GM12801 (cell line): ENCODE results near the gene MADCAM1.

Source experiments
- TF ChIP-seq, protein P1 (sequence below): IDR thresholded peaks from one replicate; pipeline ENCODE4 v1.5.1; 2011; ENCODE audit warnings: control low read depth; ENCODE audit not compliant: insufficient read length; ENCODE audit errors: extremely low read depth

The MADCAM1 gene

DNA sequence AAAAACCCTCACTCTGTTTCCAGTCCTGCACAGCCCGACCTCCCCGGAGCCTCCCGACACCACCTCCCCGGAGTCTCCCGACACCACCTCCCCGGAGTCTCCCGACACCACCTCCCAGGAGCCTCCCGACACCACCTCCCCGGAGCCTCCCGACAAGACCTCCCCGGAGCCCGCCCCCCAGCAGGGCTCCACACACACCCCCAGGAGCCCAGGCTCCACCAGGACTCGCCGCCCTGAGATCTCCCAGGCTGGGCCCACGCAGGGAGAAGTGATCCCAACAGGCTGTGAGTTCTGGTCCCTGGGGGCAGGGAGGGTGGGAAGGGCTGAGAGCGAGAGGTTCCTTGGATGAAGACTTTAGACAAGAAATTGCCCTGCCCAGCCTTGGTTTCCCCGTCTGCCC is 5.4 kb downstream of the MADCAM1 start:
- TF ChIP-seq, protein P1, sequence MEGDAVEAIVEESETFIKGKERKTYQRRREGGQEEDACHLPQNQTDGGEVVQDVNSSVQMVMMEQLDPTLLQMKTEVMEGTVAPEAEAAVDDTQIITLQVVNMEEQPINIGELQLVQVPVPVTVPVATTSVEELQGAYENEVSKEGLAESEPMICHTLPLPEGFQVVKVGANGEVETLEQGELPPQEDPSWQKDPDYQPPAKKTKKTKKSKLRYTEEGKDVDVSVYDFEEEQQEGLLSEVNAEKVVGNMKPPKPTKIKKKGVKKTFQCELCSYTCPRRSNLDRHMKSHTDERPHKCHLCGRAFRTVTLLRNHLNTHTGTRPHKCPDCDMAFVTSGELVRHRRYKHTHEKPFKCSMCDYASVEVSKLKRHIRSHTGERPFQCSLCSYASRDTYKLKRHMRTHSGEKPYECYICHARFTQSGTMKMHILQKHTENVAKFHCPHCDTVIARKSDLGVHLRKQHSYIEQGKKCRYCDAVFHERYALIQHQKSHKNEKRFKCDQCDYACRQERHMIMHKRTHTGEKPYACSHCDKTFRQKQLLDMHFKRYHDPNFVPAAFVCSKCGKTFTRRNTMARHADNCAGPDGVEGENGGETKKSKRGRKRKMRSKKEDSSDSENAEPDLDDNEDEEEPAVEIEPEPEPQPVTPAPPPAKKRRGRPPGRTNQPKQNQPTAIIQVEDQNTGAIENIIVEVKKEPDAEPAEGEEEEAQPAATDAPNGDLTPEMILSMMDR = no peak

DNA sequence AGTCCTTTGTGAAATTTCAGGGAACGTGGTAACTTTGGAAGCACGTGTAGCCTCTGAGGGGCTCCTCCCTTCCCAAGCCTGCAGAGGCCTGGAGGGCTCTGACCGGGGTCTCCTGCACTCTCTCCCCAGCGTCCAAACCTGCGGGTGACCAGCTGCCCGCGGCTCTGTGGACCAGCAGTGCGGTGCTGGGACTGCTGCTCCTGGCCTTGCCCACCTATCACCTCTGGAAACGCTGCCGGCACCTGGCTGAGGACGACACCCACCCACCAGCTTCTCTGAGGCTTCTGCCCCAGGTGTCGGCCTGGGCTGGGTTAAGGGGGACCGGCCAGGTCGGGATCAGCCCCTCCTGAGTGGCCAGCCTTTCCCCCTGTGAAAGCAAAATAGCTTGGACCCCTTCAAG is 8.3 kb downstream of the MADCAM1 start:
- TF ChIP-seq, protein P1 = no peak

DNA sequence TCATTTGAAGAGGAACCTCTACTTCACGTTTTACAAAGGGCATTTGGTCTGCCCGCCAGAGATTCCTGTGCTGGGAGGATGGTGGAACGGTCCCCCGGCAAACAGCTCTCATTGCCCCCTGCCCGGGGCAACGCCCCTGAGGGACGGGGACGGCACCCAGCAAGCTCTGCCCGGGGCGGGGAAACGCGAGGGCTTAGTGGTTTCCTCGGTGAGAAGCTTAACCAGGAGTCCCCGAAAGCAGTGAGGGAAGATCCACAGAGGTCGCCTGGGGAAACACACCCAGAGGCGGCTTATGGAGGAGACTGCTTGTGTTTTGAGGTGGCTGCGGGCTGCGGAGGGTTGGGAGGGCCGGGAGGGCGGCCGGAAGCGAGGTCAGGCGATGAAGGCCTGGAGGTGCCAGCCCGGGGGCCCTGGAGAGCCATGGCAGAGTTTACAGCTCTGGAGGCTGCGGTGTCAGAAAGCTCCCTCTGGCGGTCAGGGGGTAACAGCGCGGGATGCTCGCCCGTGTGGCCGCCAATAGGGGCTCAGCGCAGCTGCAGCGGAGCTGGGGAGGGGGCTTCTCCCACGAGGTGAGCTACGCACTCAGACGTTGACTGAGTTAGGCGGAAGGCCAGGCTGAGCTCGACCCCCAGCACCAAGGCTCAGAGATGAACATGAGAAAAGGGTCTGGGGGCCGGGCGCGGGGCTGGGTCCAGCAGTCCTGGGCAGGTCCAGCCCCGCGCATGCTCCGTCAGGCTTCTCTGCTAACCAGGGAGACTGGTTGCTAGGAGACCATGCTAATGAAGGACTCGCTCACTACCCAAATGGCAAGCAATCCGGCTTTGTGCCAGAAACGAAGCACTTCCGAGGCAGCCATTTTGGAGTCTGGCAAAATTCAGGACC is 10.4 kb downstream of the MADCAM1 start:
- TF ChIP-seq, protein P1 = no peak

DNA sequence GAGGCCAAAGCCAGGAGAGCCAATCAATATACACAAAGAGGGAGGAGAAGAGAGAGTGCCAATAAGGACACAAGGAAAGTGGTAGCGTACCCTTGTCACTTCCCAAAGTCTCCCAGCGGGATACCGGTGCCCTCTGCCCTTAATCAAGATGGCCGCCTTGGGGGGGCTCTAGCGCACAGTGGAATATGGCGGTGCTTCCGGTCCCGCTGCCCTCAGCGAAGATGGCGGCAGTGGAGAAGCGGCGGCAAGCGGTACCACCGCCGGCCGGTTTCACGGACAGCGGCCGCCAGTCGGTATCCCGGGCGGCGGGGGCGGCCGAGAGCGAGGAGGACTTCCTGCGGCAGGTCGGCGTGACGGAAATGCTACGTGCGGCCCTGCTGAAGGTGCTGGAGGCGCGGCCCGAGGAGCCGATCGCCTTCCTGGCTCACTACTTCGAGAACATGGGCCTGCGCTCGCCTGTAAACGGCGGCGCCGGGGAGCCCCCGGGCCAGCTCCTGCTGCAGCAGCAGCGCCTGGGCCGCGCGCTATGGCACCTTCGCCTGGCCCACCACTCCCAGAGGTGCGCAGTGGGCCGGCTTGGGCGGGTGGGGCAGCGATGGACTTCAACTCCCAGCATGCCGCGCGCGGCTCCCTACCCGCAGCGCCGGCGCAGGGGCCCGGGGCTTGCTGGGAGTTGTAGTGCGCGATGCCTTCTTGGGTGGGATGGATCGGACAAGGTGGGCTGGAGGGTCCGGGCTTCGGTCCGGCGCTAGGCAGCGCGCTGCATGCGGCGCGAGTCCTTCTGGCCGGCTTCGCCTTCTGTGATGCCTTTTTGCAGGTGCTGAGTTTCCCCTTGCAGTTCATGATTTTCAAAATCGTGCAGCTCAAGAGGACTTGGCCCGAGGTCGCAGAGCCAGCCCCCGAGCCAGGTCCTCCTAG is 11.3 kb downstream of the MADCAM1 start, which contains the start of gene TPGS1:
TPGS1 (plus strand) TSS at position 212 of the 918 bp plus-strand sequence; CDS start at position 222, 10 bp downstream.
- TF ChIP-seq, protein P1 = no peak

DNA sequence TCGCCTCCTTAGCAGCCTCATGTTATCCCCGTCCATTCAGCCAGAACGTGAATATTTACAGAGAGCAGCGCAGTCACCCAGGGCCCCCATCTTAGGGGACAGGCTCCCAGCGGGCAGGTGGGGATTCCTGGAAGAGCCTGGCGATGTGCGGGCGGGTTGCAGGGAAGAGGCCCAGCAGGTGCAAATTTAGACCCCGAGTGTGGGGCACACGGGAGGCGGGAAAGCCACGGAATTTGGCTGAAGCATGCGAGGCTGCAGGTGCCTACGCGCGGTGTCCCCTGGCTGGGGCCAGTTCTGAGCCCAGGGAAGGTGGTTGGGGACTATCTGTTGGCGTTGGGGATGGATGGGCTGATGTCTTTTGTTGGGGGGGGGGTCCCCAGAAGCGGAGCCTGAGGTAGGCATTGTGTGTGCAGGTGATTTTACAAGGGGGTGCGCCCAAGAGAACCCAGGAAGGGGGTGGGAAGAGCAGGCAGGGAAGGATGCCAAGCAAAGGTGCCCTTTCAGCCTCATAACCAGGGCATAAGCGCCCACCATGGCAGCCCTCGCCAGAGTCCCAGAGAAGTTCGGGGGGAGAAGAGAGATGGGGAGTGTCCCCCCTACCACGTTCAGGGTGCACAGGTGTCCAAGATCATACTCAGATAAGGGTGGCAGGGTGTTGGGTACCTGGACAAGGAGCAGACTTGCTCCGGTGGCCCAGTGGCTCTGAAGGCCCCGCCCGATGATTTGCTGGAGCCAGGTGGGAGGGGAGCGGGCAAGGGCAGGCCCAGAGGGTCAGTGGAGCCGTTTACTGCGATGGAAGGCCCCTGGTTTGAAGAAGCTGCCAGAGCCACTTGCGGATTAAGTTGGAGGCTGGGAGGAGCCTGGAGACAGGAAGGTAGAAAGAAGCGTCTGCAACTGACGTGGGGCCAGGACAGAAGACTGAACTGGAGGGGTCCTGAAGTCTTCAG is 12.2 kb downstream of the MADCAM1 start:
- TF ChIP-seq, protein P1 = no peak

DNA sequence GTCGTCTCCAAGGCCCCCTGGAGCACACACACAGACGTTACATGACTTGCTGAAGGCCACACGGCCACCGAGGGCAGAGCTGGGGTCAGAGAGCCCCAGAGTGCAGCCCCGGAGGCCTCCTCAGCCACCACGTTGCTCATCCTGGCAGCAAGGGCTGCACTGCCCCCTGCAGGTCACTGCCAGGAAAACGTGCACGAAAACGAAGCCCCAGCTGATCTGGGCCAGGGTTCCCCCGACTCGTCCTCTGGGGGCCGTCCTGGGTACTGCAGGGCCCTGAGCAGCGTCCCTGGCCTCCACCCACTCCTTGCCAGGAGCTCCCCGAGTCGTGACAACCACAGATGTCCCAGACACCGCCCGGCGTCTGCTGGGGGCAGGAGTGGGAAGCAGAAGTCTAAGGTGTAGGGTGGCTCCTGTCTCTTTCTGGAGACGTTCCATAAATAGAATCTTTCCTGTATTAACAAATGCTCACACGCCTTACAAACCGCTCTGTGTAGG is 14.4 kb downstream of the MADCAM1 start:
- TF ChIP-seq, protein P1 = peak; percentile 72
